ENCODE data around the gene TBCA. TPM values are rescaled to one million over a fixed set of nuclear protein-coding genes. Genes with fewer than 3 reads are reported as not detected.

Gene TBCA
- total and polyA plus RNA-seq, 2 experiments from 2014 or later, result 117 to 814 TPM

DNA sequence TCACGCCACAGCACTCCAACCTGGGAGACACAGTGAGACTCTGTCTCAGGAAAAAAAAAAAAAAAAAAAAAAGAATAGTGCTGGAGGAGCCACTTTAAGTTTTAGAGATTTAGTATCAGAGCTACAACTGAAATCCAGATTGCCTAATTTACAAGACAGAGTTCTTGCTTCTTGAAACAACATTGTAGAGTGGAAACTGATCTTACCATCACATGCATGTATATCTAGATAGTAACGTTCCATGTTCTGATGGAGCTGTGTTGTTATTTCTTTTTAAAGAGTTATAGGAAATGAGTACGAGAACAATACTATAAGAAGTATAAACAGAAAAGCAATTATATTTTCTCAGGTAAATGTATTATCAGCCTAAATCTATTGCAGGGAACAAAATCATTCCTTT is 48.9 kb downstream of the TBCA start (continued):
- TF ChIP-seq, protein P1, sequence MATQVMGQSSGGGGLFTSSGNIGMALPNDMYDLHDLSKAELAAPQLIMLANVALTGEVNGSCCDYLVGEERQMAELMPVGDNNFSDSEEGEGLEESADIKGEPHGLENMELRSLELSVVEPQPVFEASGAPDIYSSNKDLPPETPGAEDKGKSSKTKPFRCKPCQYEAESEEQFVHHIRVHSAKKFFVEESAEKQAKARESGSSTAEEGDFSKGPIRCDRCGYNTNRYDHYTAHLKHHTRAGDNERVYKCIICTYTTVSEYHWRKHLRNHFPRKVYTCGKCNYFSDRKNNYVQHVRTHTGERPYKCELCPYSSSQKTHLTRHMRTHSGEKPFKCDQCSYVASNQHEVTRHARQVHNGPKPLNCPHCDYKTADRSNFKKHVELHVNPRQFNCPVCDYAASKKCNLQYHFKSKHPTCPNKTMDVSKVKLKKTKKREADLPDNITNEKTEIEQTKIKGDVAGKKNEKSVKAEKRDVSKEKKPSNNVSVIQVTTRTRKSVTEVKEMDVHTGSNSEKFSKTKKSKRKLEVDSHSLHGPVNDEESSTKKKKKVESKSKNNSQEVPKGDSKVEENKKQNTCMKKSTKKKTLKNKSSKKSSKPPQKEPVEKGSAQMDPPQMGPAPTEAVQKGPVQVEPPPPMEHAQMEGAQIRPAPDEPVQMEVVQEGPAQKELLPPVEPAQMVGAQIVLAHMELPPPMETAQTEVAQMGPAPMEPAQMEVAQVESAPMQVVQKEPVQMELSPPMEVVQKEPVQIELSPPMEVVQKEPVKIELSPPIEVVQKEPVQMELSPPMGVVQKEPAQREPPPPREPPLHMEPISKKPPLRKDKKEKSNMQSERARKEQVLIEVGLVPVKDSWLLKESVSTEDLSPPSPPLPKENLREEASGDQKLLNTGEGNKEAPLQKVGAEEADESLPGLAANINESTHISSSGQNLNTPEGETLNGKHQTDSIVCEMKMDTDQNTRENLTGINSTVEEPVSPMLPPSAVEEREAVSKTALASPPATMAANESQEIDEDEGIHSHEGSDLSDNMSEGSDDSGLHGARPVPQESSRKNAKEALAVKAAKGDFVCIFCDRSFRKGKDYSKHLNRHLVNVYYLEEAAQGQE (IDR thresholded peaks at IDR 0.05; ENCODE audit: unreplicated experiment), result no peak
- TF ChIP-seq EZH2phosphoT487 (IDR thresholded peaks at IDR 0.05; ENCODE audit: unreplicated experiment) (no peak), NANOG (IDR thresholded peaks at IDR 0.05; ENCODE audit: borderline replicate concordance) (no peak), STAT1 (IDR thresholded peaks at IDR 0.05; ENCODE audit: unreplicated experiment) (no peak), ZNF331 (CRISPR knock-in tag; IDR thresholded peaks at IDR 0.05; ENCODE audit: low read depth) (no peak), ZNF114 (CRISPR knock-in tag; IDR thresholded peaks at IDR 0.05) (no peak)

GRCh38 chr5:77725616-77726015 is 50.5 kb downstream of the TBCA start:
- Histone ChIP-seq H3K9me2 (ENCODE audit: insufficient read depth) (no peaks in the 10 kb centered on the region), H4K20me1 (replicated peaks; ENCODE audit: insufficient read depth) (peaks cover 40% of the 10 kb centered on the region), H3K4me1 (ENCODE audit: insufficient read depth) (no peaks in the 10 kb centered on the region), H3K27me3 (ENCODE audit: insufficient read depth) (no peaks in the 10 kb centered on the region), H2AFZ (no peak overlapping the region), H3F3A (replicated peaks; ENCODE audit: low read depth) (no peaks in the 10 kb centered on the region), H3K79me2 (replicated peaks; ENCODE audit: insufficient read depth) (peaks cover 99% of the 10 kb centered on the region), H3K36me3 (ENCODE audit: insufficient read depth) (no peaks in the 10 kb centered on the region), H3K27ac (ENCODE audit: low read depth) (no peak overlapping the region), H3K4me3 (no peak overlapping the region), H3K4me2 (no peak overlapping the region)
- DNase-seq (ENCODE audit: low spot score), result no peak
- Mint-ChIP-seq H3K27ac (no peak overlapping the region), H3K36me3 (ENCODE audit: low read depth) (no peaks in the 10 kb centered on the region), H3K9me3 (no peaks in the 10 kb centered on the region), H3K4me3 (no peak overlapping the region), H3K4me1 (peaks cover 2% of the 10 kb centered on the region; the same call in 2 of the 3 replicates), H3K27me3 (ENCODE audit: insufficient read depth, low read depth, poor library complexity) (no peaks in the 10 kb centered on the region)
- TF ChIP-seq ZNF331 (CRISPR knock-in tag; IDR thresholded peaks at IDR 0.05; ENCODE audit: low read depth), result no peak
- no peak for ATAC-seq

DNA sequence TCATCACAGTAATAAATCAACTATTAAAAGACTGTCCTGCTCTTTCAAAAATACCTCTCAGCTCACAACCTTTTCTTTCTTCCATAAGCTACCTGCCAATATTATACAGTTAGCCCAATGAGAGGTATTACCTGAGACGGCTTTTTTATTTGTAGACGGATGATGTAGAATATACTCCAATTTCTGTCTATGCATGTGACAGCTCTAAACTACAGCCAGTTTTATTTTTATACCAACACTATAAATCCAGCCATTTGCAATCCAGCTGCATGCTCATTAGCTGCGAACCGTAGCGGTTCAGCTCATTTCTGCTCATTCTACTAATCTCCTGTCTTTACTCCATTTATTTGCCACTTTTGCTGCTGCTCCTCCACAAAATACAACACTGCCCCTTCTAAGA is 51.2 kb downstream of the TBCA start:
- Mint-ChIP-seq H3K27ac (no peak overlapping the region), H3K4me3 (no peak overlapping the region), H3K4me1 (peaks cover 2% of the 10 kb centered on the region; the same call in 2 of the 3 replicates), H3K9me3 (no peaks in the 10 kb centered on the region), H3K36me3 (ENCODE audit: low read depth) (no peaks in the 10 kb centered on the region), H3K27me3 (ENCODE audit: insufficient read depth, low read depth, poor library complexity) (no peaks in the 10 kb centered on the region)
- H3K4me2 ChIP-seq, result no peak overlapping the region
- no peak overlapping the region for H3K4me3 ChIP-seq
- H3K36me3 ChIP-seq (ENCODE audit: insufficient read depth), result no peaks in the 10 kb centered on the region
- no peaks in the 10 kb centered on the region for H3F3A ChIP-seq (replicated peaks; ENCODE audit: low read depth)
- peaks cover 99% of the 10 kb centered on the region for H3K79me2 ChIP-seq (replicated peaks; ENCODE audit: insufficient read depth)
- H3K27me3 ChIP-seq (ENCODE audit: insufficient read depth), result no peaks in the 10 kb centered on the region
- DNase-seq (ENCODE audit: low spot score), result no peak
- no peaks in the 10 kb centered on the region for H3K9me2 ChIP-seq (ENCODE audit: insufficient read depth)
- no peak for ATAC-seq
- H4K20me1 ChIP-seq (replicated peaks; ENCODE audit: insufficient read depth), result peaks cover 41% of the 10 kb centered on the region
- TF ChIP-seq, protein P2, sequence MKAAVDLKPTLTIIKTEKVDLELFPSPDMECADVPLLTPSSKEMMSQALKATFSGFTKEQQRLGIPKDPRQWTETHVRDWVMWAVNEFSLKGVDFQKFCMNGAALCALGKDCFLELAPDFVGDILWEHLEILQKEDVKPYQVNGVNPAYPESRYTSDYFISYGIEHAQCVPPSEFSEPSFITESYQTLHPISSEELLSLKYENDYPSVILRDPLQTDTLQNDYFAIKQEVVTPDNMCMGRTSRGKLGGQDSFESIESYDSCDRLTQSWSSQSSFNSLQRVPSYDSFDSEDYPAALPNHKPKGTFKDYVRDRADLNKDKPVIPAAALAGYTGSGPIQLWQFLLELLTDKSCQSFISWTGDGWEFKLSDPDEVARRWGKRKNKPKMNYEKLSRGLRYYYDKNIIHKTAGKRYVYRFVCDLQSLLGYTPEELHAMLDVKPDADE (IDR thresholded peaks at IDR 0.05), result no peak
- no peak for TF ChIP-seq EZH2 (IDR thresholded peaks at IDR 0.05; ENCODE audit: low read depth, unreplicated experiment)
- no peak for TF ChIP-seq NANOG (IDR thresholded peaks at IDR 0.05; ENCODE audit: borderline replicate concordance)
- TF ChIP-seq, protein P3, sequence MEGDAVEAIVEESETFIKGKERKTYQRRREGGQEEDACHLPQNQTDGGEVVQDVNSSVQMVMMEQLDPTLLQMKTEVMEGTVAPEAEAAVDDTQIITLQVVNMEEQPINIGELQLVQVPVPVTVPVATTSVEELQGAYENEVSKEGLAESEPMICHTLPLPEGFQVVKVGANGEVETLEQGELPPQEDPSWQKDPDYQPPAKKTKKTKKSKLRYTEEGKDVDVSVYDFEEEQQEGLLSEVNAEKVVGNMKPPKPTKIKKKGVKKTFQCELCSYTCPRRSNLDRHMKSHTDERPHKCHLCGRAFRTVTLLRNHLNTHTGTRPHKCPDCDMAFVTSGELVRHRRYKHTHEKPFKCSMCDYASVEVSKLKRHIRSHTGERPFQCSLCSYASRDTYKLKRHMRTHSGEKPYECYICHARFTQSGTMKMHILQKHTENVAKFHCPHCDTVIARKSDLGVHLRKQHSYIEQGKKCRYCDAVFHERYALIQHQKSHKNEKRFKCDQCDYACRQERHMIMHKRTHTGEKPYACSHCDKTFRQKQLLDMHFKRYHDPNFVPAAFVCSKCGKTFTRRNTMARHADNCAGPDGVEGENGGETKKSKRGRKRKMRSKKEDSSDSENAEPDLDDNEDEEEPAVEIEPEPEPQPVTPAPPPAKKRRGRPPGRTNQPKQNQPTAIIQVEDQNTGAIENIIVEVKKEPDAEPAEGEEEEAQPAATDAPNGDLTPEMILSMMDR (conservative IDR thresholded peaks at IDR 0.05; ENCODE audit: low read depth in 2 of 2), result no peak
- H3K27ac ChIP-seq (ENCODE audit: low read depth), result no peak overlapping the region
- H2AFZ ChIP-seq, result no peak overlapping the region
- no peaks in the 10 kb centered on the region for H3K4me1 ChIP-seq (ENCODE audit: insufficient read depth)
